GM18519 (cell line): Measurements from ENCODE around the gene CD200R1L.

Experiments
- ATAC-seq: cut with Tn5 transposase; IDR thresholded peaks from one replicate; pipeline ENCODE4 v1.9.1; 2021; ENCODE audit warnings: mild to moderate bottlenecking, moderate library complexity; ENCODE audit not compliant: unreplicated experiment, low FRiP score

CD200R1L gene

DNA sequence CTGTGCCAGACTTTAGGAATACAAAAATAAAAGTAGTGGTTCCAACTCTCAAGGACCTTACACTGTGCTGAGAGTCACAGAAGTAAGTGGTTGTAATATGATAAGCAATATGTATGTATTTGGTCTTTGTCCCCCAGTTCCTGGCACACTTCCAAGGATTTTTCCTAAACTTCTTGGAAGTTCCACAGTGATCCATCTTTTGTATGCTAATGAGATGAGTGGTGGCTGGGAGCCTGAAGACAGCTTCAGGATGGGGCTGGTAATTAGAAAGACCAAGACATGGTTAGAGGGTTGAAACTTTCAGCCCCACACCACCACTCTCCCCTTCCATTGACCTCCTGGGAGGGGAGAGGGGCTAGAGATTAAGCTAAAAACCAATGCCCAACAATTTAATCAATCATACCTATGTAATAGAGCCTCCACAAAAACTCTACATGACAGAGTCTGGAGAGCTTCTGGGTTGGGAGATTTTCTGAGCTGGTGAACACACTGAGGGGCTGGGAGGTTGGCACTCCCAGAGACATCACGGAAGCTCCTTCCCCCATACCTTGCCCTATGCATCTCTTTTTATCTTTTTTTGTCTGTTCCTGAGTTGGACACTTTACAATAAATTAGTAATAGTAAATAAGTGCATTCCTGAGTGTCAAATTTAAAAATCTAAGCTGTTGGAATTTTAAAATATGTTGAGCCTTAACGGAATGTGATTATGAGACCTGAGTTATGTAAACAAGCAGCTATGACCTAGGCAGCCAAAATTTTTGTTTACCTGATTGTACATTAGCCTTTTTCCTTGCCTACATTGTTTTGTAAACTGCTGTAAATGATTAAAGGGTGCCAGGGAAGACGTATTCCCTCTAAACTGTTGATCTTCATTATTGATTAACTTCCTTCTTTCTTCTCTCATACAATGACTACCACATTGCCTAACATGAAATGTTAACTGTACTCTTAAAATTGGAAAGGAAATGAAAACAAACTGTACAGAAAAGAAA lies 24.3 kb downstream of the CD200R1L start:
- no peak for ATAC-seq

- ATAC-seq: no peak
Observed at GRCh38 chr3:112818289-112818688, 28.4 kb downstream of the CD200R1L start.

DNA sequence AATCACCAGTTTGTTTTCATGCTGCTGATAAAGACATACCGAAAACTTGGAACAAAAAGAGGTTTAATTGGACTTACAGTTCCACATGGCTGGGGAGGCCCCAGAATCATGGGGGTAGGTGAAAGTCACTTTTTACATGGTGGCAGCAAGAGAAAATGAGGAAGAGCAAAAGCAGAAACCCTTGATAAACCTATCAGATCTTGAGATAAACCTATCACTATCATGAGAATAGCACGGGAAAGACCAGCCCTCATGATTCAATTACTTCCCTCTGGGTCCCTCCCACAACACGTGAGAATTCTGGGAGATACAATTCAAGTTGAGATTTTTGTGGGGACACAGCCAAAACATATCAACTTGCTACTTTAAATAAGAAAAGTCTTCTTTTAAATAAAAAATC lies 28.9 kb downstream of the CD200R1L start:
- no peak for ATAC-seq

GRCh38 chr3:112817271-112817670 lies 29.4 kb downstream of the CD200R1L start:
- no peak for ATAC-seq

DNA sequence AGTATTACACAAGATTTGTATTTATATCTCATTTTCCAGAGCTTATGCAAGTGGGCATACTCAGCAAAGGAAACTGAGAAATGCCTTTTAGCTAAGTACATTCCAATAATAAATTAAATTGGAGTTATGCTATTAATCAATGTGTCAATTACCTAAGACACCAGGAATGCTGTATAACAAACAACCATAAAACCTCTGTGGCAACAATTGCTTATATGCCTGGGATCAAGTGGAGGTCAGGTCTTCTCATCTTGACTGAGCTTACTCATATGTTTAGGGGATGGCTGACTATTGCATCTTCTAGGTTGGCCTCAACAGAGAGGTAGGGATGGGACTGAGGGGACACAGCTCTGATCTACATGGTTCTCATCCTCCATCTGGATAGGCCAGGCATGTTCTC lies 30.7 kb downstream of the CD200R1L start:
- no peak for ATAC-seq

- ATAC-seq: no peak
Observed at GRCh38 chr3:112814266-112814665, 32.4 kb downstream of the CD200R1L start.

GRCh38 chr3:112813723-112814171 lies 32.9 kb downstream of the CD200R1L start:
- peak; percentile 56 for ATAC-seq

DNA sequence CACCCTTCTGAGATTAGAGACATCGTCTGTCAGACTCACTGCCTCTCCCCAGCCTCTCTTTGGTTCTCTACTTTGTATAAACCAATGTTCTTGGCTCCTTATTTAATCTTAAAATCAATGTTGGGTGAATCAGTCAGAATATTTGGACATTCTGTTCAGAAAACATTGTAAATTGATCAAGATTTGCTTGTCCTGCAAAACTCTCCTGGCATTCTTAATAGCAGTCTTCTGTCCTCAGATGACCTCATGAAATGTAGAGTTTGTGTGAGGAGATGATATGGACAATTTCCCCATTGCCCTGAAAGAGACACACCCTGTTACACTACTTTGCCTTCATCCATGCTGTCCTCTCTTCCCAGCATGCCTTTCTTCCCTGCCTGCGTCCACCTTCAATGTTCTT lies 33.6 kb downstream of the CD200R1L start:
- no peak for ATAC-seq

DNA sequence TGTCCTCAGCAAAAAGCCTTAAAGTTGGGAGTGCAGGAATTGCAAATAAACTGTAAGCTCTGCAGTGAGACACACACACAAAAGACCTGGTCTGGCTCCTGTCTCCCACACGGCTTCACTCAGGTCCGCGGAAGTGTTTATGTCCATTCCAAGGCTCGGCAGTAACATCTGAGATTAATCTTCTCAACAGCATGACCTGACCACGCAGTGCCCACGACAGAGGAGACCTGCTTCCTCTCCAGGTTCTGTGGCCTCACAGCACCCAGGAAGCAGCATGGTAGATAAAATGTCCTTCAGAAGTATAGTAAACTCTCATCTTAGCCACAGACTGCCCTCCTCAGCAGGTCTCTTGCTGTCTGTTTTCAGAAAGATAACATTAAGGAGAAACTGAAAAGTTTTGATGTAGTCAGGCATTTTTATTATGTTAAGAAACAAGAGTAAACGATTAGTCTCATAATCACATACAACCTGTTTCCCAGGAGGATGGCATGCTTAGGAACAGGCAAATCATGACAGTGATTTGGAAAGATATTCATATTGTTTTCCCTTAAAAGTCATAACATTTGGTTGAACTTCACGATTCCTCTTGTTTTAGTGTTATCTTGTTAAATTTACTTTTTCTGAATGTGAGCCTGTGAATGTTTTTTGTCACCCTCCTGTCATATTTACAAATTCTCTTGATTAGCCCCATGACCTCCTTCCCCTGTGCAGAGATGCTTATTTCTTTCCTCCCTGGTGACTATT lies 34.6 kb downstream of the CD200R1L start:
- ATAC-seq: no peak

GRCh38 chr3:112811131-112811884 lies 35.4 kb downstream of the CD200R1L start:
- ATAC-seq: no peak

- ATAC-seq: no peak
Observed at GRCh38 chr3:112810561-112810960, 36.1 kb downstream of the CD200R1L start.

DNA sequence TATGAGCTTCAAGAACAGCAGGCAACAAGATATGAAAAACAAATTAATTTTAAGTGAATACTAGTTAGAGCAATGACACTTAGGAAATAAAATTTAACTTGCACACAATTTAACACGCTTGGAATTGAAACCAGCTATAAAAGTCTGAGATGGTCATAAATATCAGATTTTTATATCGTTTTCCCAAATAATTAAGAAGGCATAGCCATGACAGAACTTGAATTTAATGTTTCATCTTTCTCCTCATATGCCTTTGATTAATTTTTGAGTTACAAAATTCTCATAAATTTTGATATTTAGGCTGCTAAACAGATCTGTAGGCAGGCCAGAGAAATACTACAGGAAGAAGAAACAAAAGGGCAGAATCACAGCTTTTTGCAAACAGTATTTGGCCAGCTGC lies 38.5 kb downstream of the CD200R1L start:
- no peak for ATAC-seq

- ATAC-seq: no peak
Observed at GRCh38 chr3:112807685-112808084, 39.0 kb downstream of the CD200R1L start.

GRCh38 chr3:112806903-112807302 lies 39.8 kb downstream of the CD200R1L start:
- ATAC-seq: no peak

GRCh38 chr3:112805126-112805525 lies 41.5 kb downstream of the CD200R1L start:
- no peak for ATAC-seq

GRCh38 chr3:112804021-112804420 lies 42.6 kb downstream of the CD200R1L start:
- ATAC-seq: no peak

GRCh38 chr3:112803467-112803866 lies 43.2 kb downstream of the CD200R1L start:
- no peak for ATAC-seq

- no peak for ATAC-seq
Observed at GRCh38 chr3:112802338-112802737, 44.3 kb downstream of the CD200R1L start.

- no peak for ATAC-seq
Observed at GRCh38 chr3:112799946-112800345, 46.7 kb downstream of the CD200R1L start.

DNA sequence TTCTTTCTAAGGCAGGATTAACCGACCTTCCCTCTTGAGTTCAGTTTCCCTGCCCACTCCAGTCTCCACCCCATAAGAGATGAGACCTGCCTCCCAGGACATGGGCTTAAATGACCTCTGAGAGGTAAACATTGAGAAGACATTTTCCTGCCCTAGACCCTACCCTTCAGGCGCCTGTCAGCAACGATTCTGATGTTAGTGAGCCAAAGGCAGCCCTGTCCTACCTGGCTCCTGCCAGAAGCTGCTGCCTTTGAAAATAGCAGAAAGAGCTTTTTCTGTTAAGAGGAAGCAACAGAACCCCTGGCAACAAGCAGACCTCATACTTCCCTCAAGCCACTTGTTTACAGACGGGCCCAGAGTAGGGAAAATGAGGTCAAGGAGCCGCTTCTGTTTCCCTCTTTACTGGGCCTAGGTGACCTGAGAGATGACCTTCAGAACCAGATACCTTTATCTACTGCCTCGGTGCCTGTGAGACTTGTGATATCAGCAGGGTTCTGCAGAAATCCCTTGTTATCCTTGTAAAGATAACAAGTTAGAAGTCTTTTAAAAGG lies 52.0 kb downstream of the CD200R1L start:
- no peak for ATAC-seq
